ENCODE measurements around the gene PKD1. TPM values are rescaled to one million over a fixed set of nuclear protein-coding genes. Genes with fewer than 3 reads are reported as not detected.

Gene PKD1
- total and polyA plus RNA-seq, 2 of the 13 experiments (the other 11 are each of a cell fraction or from before 2014, with no cell fraction given): 22.1 to 23.0 TPM

DNA sequence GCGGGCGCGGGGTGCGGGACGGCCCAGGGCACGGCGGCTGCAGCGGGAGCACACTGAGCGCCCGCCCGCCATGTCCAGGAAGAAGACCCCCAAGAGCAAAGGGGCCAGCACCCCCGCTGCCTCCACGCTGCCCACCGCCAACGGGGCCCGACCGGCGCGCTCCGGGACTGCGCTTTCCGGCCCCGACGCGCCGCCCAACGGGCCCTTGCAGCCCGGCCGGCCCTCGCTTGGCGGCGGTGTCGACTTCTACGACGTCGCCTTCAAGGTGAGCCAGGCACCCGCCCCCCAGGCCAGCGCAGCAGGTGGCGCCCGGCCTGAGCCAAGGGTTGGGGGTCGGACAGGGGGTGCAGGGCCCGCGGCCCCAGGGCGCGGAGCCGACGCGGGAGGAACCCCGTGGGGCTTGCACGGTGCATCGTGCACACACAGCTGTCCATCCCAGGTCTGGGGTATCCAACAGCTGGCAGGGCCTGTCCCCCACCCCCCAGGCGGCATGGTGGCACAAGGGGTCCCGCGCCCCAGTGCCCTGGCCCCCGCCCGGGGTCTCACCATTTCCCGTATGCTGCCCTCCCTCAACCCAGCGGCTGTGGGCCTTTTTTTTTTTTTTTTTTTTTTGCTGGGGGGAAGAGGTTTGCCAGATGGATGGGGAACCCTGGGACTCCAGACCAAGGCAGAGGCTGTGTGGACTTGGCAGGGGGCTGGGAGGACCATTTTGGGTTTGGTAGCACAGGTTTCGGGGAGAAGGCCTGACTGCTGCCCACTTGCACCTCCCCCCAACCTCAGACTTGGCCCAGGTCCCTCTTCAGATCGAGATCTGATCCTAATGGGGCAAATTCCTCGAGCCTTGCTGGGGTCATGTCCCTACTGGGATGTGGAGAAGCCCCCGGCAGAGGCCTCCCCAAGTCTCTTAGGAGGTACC is 13.3 kb upstream of the PKD1 start (continued):
- TF ChIP-seq CBFB (CRISPR knock-in tag; IDR thresholded peaks at IDR 0.05) (no peak), ZNF17 (CRISPR knock-in tag; IDR thresholded peaks at IDR 0.05) (no peak), PCBP2 (optimal IDR thresholded peaks at IDR 0.05; ENCODE audit: low read depth, low read length, poor library complexity, severe bottlenecking) (no peak), ZNF296 (CRISPR knock-in tag; conservative IDR thresholded peaks at IDR 0.05) (no peak), PAF1 (CRISPR knock-in tag; IDR thresholded peaks at IDR 0.05) (no peak), GABPA (IDR thresholded peaks at IDR 0.05; ENCODE audit: low read depth, low read length) (no peak), GABPA (CRISPR knock-in tag; IDR thresholded peaks at IDR 0.05; ENCODE audit: low read depth) (no peak), MIER2 (CRISPR knock-in tag; IDR thresholded peaks at IDR 0.05) (no peak), SIX4 (CRISPR knock-in tag; IDR thresholded peaks at IDR 0.05) (no peak)
- TF ChIP-seq, protein P1, sequence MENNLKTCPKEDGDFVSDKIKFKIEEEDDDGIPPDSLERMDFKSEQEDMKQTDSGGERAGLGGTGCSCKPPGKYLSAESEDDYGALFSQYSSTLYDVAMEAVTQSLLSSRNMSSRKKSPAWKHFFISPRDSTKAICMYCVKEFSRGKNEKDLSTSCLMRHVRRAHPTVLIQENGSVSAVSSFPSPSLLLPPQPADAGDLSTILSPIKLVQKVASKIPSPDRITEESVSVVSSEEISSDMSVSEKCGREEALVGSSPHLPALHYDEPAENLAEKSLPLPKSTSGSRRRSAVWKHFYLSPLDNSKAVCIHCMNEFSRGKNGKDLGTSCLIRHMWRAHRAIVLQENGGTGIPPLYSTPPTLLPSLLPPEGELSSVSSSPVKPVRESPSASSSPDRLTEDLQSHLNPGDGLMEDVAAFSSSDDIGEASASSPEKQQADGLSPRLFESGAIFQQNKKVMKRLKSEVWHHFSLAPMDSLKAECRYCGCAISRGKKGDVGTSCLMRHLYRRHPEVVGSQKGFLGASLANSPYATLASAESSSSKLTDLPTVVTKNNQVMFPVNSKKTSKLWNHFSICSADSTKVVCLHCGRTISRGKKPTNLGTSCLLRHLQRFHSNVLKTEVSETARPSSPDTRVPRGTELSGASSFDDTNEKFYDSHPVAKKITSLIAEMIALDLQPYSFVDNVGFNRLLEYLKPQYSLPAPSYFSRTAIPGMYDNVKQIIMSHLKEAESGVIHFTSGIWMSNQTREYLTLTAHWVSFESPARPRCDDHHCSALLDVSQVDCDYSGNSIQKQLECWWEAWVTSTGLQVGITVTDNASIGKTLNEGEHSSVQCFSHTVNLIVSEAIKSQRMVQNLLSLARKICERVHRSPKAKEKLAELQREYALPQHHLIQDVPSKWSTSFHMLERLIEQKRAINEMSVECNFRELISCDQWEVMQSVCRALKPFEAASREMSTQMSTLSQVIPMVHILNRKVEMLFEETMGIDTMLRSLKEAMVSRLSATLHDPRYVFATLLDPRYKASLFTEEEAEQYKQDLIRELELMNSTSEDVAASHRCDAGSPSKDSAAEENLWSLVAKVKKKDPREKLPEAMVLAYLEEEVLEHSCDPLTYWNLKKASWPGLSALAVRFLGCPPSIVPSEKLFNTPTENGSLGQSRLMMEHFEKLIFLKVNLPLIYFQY (CRISPR knock-in tag; IDR thresholded peaks at IDR 0.05; ENCODE audit: borderline replicate concordance): no peak
- TF ChIP-seq, protein P2, sequence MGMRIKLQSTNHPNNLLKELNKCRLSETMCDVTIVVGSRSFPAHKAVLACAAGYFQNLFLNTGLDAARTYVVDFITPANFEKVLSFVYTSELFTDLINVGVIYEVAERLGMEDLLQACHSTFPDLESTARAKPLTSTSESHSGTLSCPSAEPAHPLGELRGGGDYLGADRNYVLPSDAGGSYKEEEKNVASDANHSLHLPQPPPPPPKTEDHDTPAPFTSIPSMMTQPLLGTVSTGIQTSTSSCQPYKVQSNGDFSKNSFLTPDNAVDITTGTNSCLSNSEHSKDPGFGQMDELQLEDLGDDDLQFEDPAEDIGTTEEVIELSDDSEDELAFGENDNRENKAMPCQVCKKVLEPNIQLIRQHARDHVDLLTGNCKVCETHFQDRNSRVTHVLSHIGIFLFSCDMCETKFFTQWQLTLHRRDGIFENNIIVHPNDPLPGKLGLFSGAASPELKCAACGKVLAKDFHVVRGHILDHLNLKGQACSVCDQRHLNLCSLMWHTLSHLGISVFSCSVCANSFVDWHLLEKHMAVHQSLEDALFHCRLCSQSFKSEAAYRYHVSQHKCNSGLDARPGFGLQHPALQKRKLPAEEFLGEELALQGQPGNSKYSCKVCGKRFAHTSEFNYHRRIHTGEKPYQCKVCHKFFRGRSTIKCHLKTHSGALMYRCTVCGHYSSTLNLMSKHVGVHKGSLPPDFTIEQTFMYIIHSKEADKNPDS (CRISPR knock-in tag; IDR thresholded peaks at IDR 0.05): peak; percentile 45; the same call in 1 of the 2 replicates
- TF ChIP-seq, protein P3, sequence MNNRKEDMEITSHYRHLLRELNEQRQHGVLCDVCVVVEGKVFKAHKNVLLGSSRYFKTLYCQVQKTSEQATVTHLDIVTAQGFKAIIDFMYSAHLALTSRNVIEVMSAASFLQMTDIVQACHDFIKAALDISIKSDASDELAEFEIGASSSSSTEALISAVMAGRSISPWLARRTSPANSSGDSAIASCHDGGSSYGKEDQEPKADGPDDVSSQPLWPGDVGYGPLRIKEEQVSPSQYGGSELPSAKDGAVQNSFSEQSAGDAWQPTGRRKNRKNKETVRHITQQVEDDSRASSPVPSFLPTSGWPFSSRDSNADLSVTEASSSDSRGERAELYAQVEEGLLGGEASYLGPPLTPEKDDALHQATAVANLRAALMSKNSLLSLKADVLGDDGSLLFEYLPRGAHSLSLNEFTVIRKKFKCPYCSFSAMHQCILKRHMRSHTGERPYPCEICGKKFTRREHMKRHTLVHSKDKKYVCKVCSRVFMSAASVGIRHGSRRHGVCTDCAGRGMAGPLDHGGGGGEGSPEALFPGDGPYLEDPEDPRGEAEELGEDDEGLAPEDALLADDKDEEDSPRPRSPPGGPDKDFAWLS (CRISPR knock-in tag; IDR thresholded peaks at IDR 0.05; ENCODE audit: borderline replicate concordance): no peak
- TF ChIP-seq, protein P4, sequence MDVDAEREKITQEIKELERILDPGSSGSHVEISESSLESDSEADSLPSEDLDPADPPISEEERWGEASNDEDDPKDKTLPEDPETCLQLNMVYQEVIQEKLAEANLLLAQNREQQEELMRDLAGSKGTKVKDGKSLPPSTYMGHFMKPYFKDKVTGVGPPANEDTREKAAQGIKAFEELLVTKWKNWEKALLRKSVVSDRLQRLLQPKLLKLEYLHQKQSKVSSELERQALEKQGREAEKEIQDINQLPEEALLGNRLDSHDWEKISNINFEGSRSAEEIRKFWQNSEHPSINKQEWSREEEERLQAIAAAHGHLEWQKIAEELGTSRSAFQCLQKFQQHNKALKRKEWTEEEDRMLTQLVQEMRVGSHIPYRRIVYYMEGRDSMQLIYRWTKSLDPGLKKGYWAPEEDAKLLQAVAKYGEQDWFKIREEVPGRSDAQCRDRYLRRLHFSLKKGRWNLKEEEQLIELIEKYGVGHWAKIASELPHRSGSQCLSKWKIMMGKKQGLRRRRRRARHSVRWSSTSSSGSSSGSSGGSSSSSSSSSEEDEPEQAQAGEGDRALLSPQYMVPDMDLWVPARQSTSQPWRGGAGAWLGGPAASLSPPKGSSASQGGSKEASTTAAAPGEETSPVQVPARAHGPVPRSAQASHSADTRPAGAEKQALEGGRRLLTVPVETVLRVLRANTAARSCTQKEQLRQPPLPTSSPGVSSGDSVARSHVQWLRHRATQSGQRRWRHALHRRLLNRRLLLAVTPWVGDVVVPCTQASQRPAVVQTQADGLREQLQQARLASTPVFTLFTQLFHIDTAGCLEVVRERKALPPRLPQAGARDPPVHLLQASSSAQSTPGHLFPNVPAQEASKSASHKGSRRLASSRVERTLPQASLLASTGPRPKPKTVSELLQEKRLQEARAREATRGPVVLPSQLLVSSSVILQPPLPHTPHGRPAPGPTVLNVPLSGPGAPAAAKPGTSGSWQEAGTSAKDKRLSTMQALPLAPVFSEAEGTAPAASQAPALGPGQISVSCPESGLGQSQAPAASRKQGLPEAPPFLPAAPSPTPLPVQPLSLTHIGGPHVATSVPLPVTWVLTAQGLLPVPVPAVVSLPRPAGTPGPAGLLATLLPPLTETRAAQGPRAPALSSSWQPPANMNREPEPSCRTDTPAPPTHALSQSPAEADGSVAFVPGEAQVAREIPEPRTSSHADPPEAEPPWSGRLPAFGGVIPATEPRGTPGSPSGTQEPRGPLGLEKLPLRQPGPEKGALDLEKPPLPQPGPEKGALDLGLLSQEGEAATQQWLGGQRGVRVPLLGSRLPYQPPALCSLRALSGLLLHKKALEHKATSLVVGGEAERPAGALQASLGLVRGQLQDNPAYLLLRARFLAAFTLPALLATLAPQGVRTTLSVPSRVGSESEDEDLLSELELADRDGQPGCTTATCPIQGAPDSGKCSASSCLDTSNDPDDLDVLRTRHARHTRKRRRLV (CRISPR knock-in tag; IDR thresholded peaks at IDR 0.05): no peak
- TF ChIP-seq, protein P5, sequence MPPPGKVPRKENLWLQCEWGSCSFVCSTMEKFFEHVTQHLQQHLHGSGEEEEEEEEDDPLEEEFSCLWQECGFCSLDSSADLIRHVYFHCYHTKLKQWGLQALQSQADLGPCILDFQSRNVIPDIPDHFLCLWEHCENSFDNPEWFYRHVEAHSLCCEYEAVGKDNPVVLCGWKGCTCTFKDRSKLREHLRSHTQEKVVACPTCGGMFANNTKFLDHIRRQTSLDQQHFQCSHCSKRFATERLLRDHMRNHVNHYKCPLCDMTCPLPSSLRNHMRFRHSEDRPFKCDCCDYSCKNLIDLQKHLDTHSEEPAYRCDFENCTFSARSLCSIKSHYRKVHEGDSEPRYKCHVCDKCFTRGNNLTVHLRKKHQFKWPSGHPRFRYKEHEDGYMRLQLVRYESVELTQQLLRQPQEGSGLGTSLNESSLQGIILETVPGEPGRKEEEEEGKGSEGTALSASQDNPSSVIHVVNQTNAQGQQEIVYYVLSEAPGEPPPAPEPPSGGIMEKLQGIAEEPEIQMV (CRISPR knock-in tag; IDR thresholded peaks at IDR 0.05; ENCODE audit: low read depth): no peak
